Calu3 (cell line): ENCODE data around the gene TSPYL1. TPM values are rescaled to one million over a fixed set of nuclear protein-coding genes. Genes with fewer than 3 reads are reported as not detected.
"Not testable (repeated sequence)": the region's sequence is repeated elsewhere in the genome, so short reads cannot be mapped to it uniquely, and the experiment has no call there.

ENCODE experiments used
- BruUV-seq: library from RNA; stranded (reverse); fragments of 400-500 nt; replicated peaks from 2 replicates; lab custom pipeline; 2021; lab: Mats Ljungman, UMichigan
- CTCF ChIA-PET: fragments of 300-600 bp; sonication (Branson Sonifier 250); formaldehyde crosslinking; loops from one replicate; lab custom pipeline; 2022; ENCODE audit warnings: antibody characterized with exemption; lab: Charles Lee
- DNase-seq: peaks from one replicate; pipeline ENCODE4 v3.0.0; 2022
- H3K27ac Mint-ChIP-seq: one replicate; pipeline ENCODE4 v1.8.0; 2022; ENCODE audit warnings: mixed read lengths; ENCODE audit not compliant: unreplicated experiment
- H3K27me3 Mint-ChIP-seq: one replicate; pipeline ENCODE4 v1.8.0; 2022; ENCODE audit warnings: mixed read lengths; ENCODE audit not compliant: unreplicated experiment
- H3K36me3 Mint-ChIP-seq: one replicate; pipeline ENCODE4 v1.8.0; 2022; ENCODE audit warnings: mild to moderate bottlenecking, moderate library complexity, mixed read lengths; ENCODE audit not compliant: insufficient read depth, unreplicated experiment
- H3K4me1 Mint-ChIP-seq: one replicate; pipeline ENCODE4 v1.8.0; 2022; ENCODE audit warnings: mild to moderate bottlenecking, low read depth, mixed read lengths; ENCODE audit not compliant: unreplicated experiment
- H3K4me3 Mint-ChIP-seq: one replicate; pipeline ENCODE4 v1.8.0; 2022; ENCODE audit warnings: mild to moderate bottlenecking, low read depth, moderate library complexity, mixed read lengths; ENCODE audit not compliant: unreplicated experiment
- H3K9me3 Mint-ChIP-seq: one replicate; pipeline ENCODE4 v1.8.0; 2022; ENCODE audit warnings: low read depth, mixed read lengths; ENCODE audit not compliant: unreplicated experiment
- intact Hi-C: fragments of 100-400 bp; cut with micrococcal nuclease; formaldehyde crosslinking; loops from one replicate; pipeline ENCODE4 v1.10.0; 2022; ENCODE audit not compliant: unreplicated experiment
- total RNA-seq: library from RNA; stranded (reverse); gene quantifications from 2 replicates; pipeline ENCODE4 v1.2.3, GENCODE V29; 2022
- TF ChIP-seq, protein P1 (sequence below): fragments of 200-600 bp; IDR thresholded peaks from one replicate; pipeline ENCODE4 v1.8.0; 2022; ENCODE audit warnings: antibody characterized with exemption; ENCODE audit not compliant: unreplicated experiment

Gene TSPYL1
- total RNA-seq, 1 experiment from 2014 or later: 79.0 TPM

DNA sequence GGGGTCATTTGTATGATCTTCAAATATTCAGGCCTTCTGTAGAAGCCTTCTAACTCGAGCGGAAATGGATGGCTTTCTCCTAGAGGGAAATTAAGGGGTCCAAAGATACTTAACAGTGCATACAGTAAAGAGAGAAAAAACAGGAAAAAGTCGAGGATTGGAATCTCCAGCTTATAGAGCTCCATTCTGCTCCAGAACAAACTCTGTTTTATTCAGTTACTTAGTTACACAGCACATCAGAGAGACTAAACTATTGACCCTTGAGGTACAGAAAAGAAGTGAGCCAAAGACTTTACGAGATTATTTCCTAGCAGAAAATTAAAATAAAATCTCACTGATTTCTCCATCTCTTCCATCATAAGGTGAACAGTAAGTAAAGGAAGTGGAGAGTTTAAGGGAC, 47.3 kb upstream of the TSPYL1 start:
- H3K27ac Mint-ChIP-seq: no peak overlapping the region
- no TSS peak for BruUV-seq
- H3K4me1 Mint-ChIP-seq: no peaks in the 10 kb centered on the region
- TF ChIP-seq, protein P1, sequence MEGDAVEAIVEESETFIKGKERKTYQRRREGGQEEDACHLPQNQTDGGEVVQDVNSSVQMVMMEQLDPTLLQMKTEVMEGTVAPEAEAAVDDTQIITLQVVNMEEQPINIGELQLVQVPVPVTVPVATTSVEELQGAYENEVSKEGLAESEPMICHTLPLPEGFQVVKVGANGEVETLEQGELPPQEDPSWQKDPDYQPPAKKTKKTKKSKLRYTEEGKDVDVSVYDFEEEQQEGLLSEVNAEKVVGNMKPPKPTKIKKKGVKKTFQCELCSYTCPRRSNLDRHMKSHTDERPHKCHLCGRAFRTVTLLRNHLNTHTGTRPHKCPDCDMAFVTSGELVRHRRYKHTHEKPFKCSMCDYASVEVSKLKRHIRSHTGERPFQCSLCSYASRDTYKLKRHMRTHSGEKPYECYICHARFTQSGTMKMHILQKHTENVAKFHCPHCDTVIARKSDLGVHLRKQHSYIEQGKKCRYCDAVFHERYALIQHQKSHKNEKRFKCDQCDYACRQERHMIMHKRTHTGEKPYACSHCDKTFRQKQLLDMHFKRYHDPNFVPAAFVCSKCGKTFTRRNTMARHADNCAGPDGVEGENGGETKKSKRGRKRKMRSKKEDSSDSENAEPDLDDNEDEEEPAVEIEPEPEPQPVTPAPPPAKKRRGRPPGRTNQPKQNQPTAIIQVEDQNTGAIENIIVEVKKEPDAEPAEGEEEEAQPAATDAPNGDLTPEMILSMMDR: no peak
- H3K9me3 Mint-ChIP-seq: no peaks in the 10 kb centered on the region
- CTCF ChIA-PET: no interaction called here
- no peak overlapping the region for H3K4me3 Mint-ChIP-seq
- DNase-seq: no peak
- H3K27me3 Mint-ChIP-seq: no peaks in the 10 kb centered on the region
- intact Hi-C loops: no loop called here
- H3K36me3 Mint-ChIP-seq: no peaks in the 10 kb centered on the region

DNA sequence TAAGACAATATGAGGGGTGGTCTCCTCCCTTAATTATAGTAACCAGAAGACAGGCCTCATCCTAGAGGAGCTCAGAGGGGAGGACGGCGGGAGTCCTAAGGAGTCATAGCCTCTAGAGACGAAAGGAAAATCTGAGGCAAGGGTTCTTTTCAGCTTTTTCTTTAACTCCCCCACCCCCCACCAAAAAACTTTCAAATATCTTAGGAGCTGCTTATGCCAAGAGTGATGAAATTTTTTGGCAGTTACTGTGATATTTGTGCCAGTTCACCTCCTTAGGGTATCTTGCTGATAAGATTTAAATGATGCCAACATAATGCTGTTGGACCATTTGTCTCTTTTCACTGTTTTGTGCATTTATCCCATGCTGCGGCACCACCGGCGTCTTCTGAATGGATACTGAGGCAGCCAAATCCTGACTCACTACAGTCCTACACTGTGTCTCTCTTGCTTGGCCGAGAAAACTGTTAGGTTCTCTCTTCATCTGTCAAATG, 46.5 kb upstream of the TSPYL1 start:
- intact Hi-C loops: no loop called here
- no TSS peak for BruUV-seq
- Mint-ChIP-seq H3K4me1 (no peaks in the 10 kb centered on the region), H3K27me3 (no peaks in the 10 kb centered on the region), H3K36me3 (no peaks in the 10 kb centered on the region), H3K4me3 (no peak overlapping the region), H3K9me3 (no peaks in the 10 kb centered on the region), H3K27ac (no peak overlapping the region)
- CTCF ChIA-PET: no interaction called here
- TF ChIP-seq, protein P1: no peak
- no peak for DNase-seq

DNA sequence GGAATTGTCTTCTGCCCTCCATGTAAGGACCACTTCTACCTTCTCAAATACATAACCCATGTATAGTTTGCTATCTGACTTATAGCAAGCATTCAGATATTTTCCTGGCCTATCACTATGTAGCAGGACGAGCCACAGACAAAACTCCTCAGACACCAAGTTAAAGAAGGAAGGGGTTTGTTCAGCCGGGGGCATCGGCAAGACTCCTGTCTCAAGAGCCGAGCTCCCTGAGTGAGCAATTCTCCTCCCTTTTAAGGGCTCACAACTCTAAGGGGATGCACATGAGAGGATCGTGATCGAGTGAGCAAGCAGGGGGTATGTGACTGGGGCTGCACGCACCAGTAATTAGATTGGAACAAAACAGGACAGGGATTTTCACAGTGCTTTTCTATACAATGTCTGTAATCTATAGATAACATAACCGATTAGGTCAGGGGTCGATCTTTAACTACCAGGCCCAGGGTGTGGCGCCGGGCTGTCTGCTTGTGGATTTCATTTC, 46.0 kb upstream of the TSPYL1 start:
- H3K27me3 Mint-ChIP-seq, H3K4me3 Mint-ChIP-seq, intact Hi-C loops: not testable (repeated sequence)

DNA sequence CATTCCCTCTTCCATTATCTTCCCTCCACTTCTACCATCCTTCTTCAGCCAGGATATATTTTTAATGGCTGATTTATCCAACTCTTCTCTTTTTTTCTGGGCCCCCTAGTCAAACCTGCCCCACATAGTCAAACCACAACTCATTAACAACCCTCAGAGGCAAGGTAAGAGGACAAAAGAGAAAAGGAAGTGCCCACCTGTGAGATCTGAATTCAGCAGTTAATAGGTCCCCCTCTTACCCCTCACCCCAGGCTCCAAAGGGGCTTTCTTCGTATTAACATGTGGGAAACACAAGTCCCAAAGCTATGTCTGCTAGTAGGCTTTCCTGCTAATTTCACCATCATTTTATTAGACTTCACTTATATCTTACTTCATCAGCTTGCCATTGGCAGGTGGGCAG, 44.1 kb upstream of the TSPYL1 start:
- no peaks in the 10 kb centered on the region for H3K9me3 Mint-ChIP-seq
- CTCF ChIA-PET: no interaction called here
- no peaks in the 10 kb centered on the region for H3K4me1 Mint-ChIP-seq
- no peaks in the 10 kb centered on the region for H3K27me3 Mint-ChIP-seq
- H3K27ac Mint-ChIP-seq: no peak overlapping the region
- no peaks in the 10 kb centered on the region for H3K36me3 Mint-ChIP-seq
- H3K4me3 Mint-ChIP-seq: no peak overlapping the region
- DNase-seq: no peak
- TF ChIP-seq, protein P1: no peak
- no TSS peak for BruUV-seq
- intact Hi-C loops: no loop called here

More for the DNA sequence above, 46.0 kb upstream of the TSPYL1 start:
- BruUV-seq, CTCF ChIA-PET, H3K4me1 Mint-ChIP-seq, DNase-seq, H3K27ac Mint-ChIP-seq, H3K36me3 Mint-ChIP-seq, H3K9me3 Mint-ChIP-seq: not testable (repeated sequence)

DNA sequence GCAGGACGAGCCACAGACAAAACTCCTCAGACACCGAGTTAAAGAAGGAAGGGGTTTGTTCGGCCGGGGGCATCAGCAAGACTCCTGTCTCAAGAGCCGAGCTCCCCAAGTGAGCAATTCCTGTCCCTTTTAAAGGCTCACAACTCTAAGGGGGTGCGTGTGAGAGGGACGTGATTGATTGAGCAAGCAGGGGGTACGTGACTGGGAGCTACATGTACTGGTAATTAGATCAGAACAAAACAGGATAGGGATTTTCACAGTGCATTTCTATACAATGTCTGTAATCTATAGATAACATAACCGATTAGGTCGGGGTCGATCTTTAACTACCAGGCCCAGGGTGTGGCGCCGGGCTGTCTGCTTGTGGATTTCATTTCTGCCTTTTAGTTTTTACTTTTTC, 42.2 kb upstream of the TSPYL1 start:
- CTCF ChIA-PET: interaction anchor here (0.6 kb wide), 1 partner anchor 259 kb away, joined by 3 read pairs; no protein-coding TSS in a partner anchor
- intact Hi-C loops, H3K4me1 Mint-ChIP-seq, H3K27me3 Mint-ChIP-seq, H3K36me3 Mint-ChIP-seq, H3K27ac Mint-ChIP-seq, H3K9me3 Mint-ChIP-seq, DNase-seq, BruUV-seq, H3K4me3 Mint-ChIP-seq: not testable (repeated sequence)
